Ovary (tissue), 9 donors: ENCODE data around the gene PPL. TPM values are rescaled to one million over a fixed set of nuclear protein-coding genes. Genes with fewer than 3 reads are reported as not detected.

Experiments used
- DNase-seq, 5 donors: peaks; one replicate each; pipeline ENCODE4 v3.0.0-alpha.2; 2019 to 2020
- H3K27ac ChIP-seq, 2 donors: fragments of 200-600 bp; one replicate each; pipeline versions ENCODE4 v1.5.1 to v1.8.0; 2019 to 2022
- H3K27me3 ChIP-seq: fragments of 200-600 bp; one replicate; pipeline ENCODE4 v1.8.0; 2022
- H3K36me3 ChIP-seq: fragments of 200-600 bp; sonication (generic); one replicate; pipeline ENCODE4 v1.5.1; 2019
- H3K4me1 ChIP-seq: one replicate; pipeline ENCODE4 v1.8.1; 2013; ENCODE audit warnings: mild to moderate bottlenecking, moderate library complexity; ENCODE audit not compliant: insufficient read depth
- H3K4me3 ChIP-seq: fragments of 200-600 bp; sonication (generic); one replicate; pipeline ENCODE4 v1.5.1; 2017
- H3K9me3 ChIP-seq, 2 donors: fragments of 200-600 bp in 1 of 2; sonication (generic) in 1 of 2; one replicate each; pipeline versions ENCODE4 v1.5.1 to v1.8.1; 2013 to 2019; ENCODE audit warnings: mild to moderate bottlenecking in 1 of 2, moderate library complexity in 1 of 2
- CTCF ChIP-seq, 3 donors: fragments of 450-650 bp in 2 of 3; fragments of 200-600 bp in 1 of 3; IDR thresholded peaks; one replicate each; pipeline versions ENCODE4 v1.5.1 to v1.8.0; 2016 to 2022; ENCODE audit warnings: antibody characterized with exemption in 3 of 3, mild to moderate bottlenecking in 1 of 3
- EP300 ChIP-seq: sonication (generic); formaldehyde crosslinking; IDR thresholded peaks from one replicate; pipeline ENCODE4 v1.6.1; 2017; ENCODE audit warnings: antibody characterized with exemption
- POLR2A ChIP-seq: fragments of 450-650 bp; IDR thresholded peaks from one replicate; pipeline ENCODE4 v1.6.1; 2017; ENCODE audit warnings: antibody characterized with exemption, mild to moderate bottlenecking, moderate library complexity
- WGBS, 3 donors: extraction: QIAGEN DNeasy Blood & Tissue Kit in 1 of 3; methylation state at CpG; one replicate each; pipeline versions ENCODE4 v1.1.5 to v1.1.7; 2013 to 2017; 5-methylcytosine and 5-hydroxymethylcytosine counted together
- intact Hi-C, 4 donors: fragments of 100-400 bp; cut with DNase I; formaldehyde crosslinking; loops; one replicate each; pipeline versions ENCODE4 v1.11.0 to v1.15.1; 2022 to 2023
- polyA plus RNA-seq, 2 donors: library from polyadenylated mRNA; stranded (reverse); fragments of 200-250 nt in 1 of 2; fragments of 350-450 nt in 1 of 2; fragmentation: Illumina TruSeq in 1 of 2; extraction: RNeasy Lipid Tissue Mini Kit (QIAGEN cat#74804) in 1 of 2; gene quantifications; one replicate each; pipeline ENCODE4 v1.2.3, GENCODE V29; 2013 to 2014
- total RNA-seq, 7 donors: library from RNA; depleted of rRNA in 2 of 7; stranded (reverse); fragments of >200 nt in 2 of 7; fragmentation: NEBNext Ultra II Directional in 3 of 7; extraction: Animal tissue kit (Norgen Biotek cat#: 25700) in 3 of 7; gene quantifications; one replicate each; pipeline versions ENCODE4 v1.1.0 to v1.2.4, GENCODE V29; 2016 to 2023
- donor health status: DM: no; HTN: no; CAD: no; lungs with moderate emphysema.
- donor health status: DM: no; HTN: no; CAD: no.
- donor health status: Bipolar disorder and iron deficiency.
- donor health status: DM: yes; HTN: yes; CAD: no.
- donor health status: DM: no; HTN: no; CAD: no.
- donor health status: DM: yes; HTN: yes; CAD: no.

PPL gene
- total and polyA plus RNA-seq, 9 donors, result 4.2 to 37.8 (median 9.1) TPM

- DNase-seq, result no peak
These were observed 34.9 kb downstream of the PPL start for GRCh38 chr16:4902038-4902437.

GRCh38 chr16:4900750-4901149 is 36.2 kb downstream of the PPL start:
- TF ChIP-seq CTCF (IDR thresholded peaks at IDR 0.05) (no peak), POLR2A (no peak), EP300 (no peak)
- Histone ChIP-seq H3K36me3 (no peaks in the 10 kb centered on the region), H3K4me1 (no peaks in the 10 kb centered on the region), H3K4me3 (no peak overlapping the region), H3K27ac (no peak overlapping the region), H3K27me3 (no peaks in the 10 kb centered on the region), H3K9me3 (no peaks in the 10 kb centered on the region)
- DNase-seq, result no peak
- 68 to 78% (median 76%) methylated on average over 11 of the region's 11 CpGs for WGBS, 3 donors
- intact Hi-C loops, result no loop called here

More at GRCh38 chr16:4902038-4902437, 34.9 kb downstream of the PPL start:
- intact Hi-C loops, result no loop called here
- H3K4me3 ChIP-seq, result no peak overlapping the region
- H3K4me1 ChIP-seq, result no peaks in the 10 kb centered on the region
- 87 to 93% (median 87%) methylated on average over 13 of the region's 13 CpGs for WGBS, 3 donors
- no peaks in the 10 kb centered on the region for H3K36me3 ChIP-seq
- H3K9me3 ChIP-seq, result no peaks in the 10 kb centered on the region
- H3K27me3 ChIP-seq, result no peaks in the 10 kb centered on the region
- H3K27ac ChIP-seq, result no peak overlapping the region
- no peak for TF ChIP-seq EP300
- no peak for TF ChIP-seq POLR2A
- no peak for TF ChIP-seq CTCF (IDR thresholded peaks at IDR 0.05)

- Histone ChIP-seq H3K36me3 (no peaks in the 10 kb centered on the region), H3K4me1 (no peaks in the 10 kb centered on the region), H3K27ac (no peak overlapping the region), H3K9me3 (no peaks in the 10 kb centered on the region), H3K4me3 (no peak overlapping the region), H3K27me3 (no peaks in the 10 kb centered on the region)
- no peak for TF ChIP-seq POLR2A
- no peak for TF ChIP-seq CTCF (IDR thresholded peaks at IDR 0.05)
- no peak for TF ChIP-seq EP300
- DNase-seq, result no peak
- intact Hi-C loops, result no loop called here
- 58 to 67% (median 65%) methylated on average over 8 of the region's 8 CpGs for WGBS, 3 donors
These were observed 36.9 kb downstream of the PPL start for GRCh38 chr16:4900036-4900435.

- intact Hi-C loops, result no loop called here
- no peaks in the 10 kb centered on the region for H3K9me3 ChIP-seq
- H3K4me1 ChIP-seq, result no peaks in the 10 kb centered on the region
- no peak overlapping the region for H3K4me3 ChIP-seq
- DNase-seq, result no peak
- H3K27me3 ChIP-seq, result no peaks in the 10 kb centered on the region
- WGBS, 3 donors, result 74 to 86% (median 83%) methylated on average over 6 of the region's 6 CpGs
- H3K27ac ChIP-seq, result no peak overlapping the region
- TF ChIP-seq EP300, result no peak
- no peak for TF ChIP-seq POLR2A
- TF ChIP-seq CTCF (IDR thresholded peaks at IDR 0.05), result no peak
- no peaks in the 10 kb centered on the region for H3K36me3 ChIP-seq
These were observed 37.5 kb downstream of the PPL start for GRCh38 chr16:4899474-4899846.
